C4-2B (cell line): ENCODE measurements around the gene SLC7A6.

Experiments used
- CTCF ChIP-seq: fragments of 450-650 bp; conservative IDR thresholded peaks from 2 replicates; pipeline ENCODE4 v1.5.1; 2017; ENCODE audit warnings: mild to moderate bottlenecking
- ZFX ChIP-seq: fragments of 450-650 bp; IDR thresholded peaks from 2 replicates; pipeline ENCODE4 v1.6.1; 2017

GRCh38 chr16:68230956-68231355 lies 33.4 kb upstream of the SLC7A6 start:
- no peak for TF ChIP-seq CTCF
- TF ChIP-seq ZFX: no peak
